Peyer's patch (tissue), 4 donors: ENCODE results near the gene ZBED1.

ENCODE experiments used
- CTCF ChIP-seq, 6 experiments: fragments of 450-650 bp in 4 of 6; fragments of 200-600 bp in 2 of 6; sonication (generic) in 1 of 6; IDR thresholded peaks; one replicate each; pipeline ENCODE4 v1.5.1; 2017 to 2019; ENCODE audit warnings: antibody characterized with exemption in 6 of 6, mild to moderate bottlenecking in 3 of 6, moderate library complexity in 1 of 6
- POLR2A ChIP-seq, 2 donors: fragments of 450-650 bp; IDR thresholded peaks; one replicate each; pipeline ENCODE4 v1.5.1; 2017; ENCODE audit warnings: antibody characterized with exemption in 2 of 2, mild to moderate bottlenecking in 2 of 2, moderate library complexity in 2 of 2

DNA sequence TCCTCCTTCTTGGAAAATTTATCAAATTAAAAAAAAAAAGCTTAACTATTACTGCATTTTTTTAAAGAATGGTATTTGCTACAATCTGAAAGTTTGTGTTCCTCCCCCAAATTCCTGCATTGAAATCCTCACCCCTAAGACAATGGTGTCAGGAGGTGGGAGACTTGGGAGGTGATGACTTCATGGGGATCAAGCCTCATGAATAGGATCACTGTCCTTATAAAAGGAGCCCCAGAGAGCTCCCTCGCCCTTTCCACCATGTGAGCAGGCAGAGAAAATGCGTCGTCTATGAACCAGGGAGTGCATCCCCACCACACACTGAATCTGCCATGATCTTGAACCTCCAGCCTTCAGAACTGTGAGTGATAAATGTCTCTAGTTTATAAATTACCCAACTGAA lies 38.0 kb downstream of the ZBED1 start:
- TF ChIP-seq CTCF (IDR thresholded peaks at IDR 0.05) (no peak), POLR2A (IDR thresholded peaks at IDR 0.05) (no peak)
